HG02642 (cell line): Measurements from ENCODE around the gene SART3.
A peak's percentile ranks its signal among the peaks of the same experiment; 100 is the strongest.
"Not testable (repeated sequence)": the region's sequence is repeated elsewhere in the genome, so short reads cannot be mapped to it uniquely, and the experiment has no call there.

Experiments used
- ATAC-seq: cut with Tn5 transposase; IDR thresholded peaks from one replicate; pipeline ENCODE4 v1.9.1; 2021; ENCODE audit warnings: mild to moderate bottlenecking; ENCODE audit not compliant: unreplicated experiment, poor library complexity

The SART3 gene

GRCh38 chr12:108582509-108582908 is 21.5 kb upstream of the SART3 start:
- ATAC-seq, result no peak

GRCh38 chr12:108581311-108582227 is 20.6 kb upstream of the SART3 start:
- no peak for ATAC-seq

- ATAC-seq, result no peak
Measured at GRCh38 chr12:108580531-108580930, 19.6 kb upstream of the SART3 start.

- no peak for ATAC-seq
Measured at GRCh38 chr12:108578813-108579212, 17.8 kb upstream of the SART3 start.

- ATAC-seq, result no peak
Measured at GRCh38 chr12:108578264-108578663, 17.3 kb upstream of the SART3 start.

- no peak for ATAC-seq
Measured at GRCh38 chr12:108577458-108577857, 16.5 kb upstream of the SART3 start.

- no peak for ATAC-seq
Measured at GRCh38 chr12:108576660-108577234, 15.8 kb upstream of the SART3 start.

- no peak for ATAC-seq
Measured at GRCh38 chr12:108575199-108575912, 14.4 kb upstream of the SART3 start.

GRCh38 chr12:108574276-108574675 is 13.3 kb upstream of the SART3 start:
- not testable (repeated sequence) for ATAC-seq

GRCh38 chr12:108573317-108573716 is 12.3 kb upstream of the SART3 start:
- peak; percentile 23 for ATAC-seq

GRCh38 chr12:108572166-108572790 is 11.3 kb upstream of the SART3 start:
- ATAC-seq, result no peak

GRCh38 chr12:108571609-108572165 is 10.7 kb upstream of the SART3 start:
- no peak for ATAC-seq

- ATAC-seq, result no peak
Measured at GRCh38 chr12:108570743-108571608, 10.0 kb upstream of the SART3 start.

- ATAC-seq, result peak; percentile 69
Measured at GRCh38 chr12:108568338-108569154, 7.6 kb upstream of the SART3 start.

GRCh38 chr12:108567406-108568337 is 6.7 kb upstream of the SART3 start:
- ATAC-seq, result no peak

GRCh38 chr12:108566452-108566851 is 5.5 kb upstream of the SART3 start:
- no peak for ATAC-seq

- no peak for ATAC-seq
Measured at GRCh38 chr12:108565976-108566375, 5.0 kb upstream of the SART3 start.

GRCh38 chr12:108565146-108565545 is 4.2 kb upstream of the SART3 start:
- ATAC-seq, result no peak
